H1 (cell line): ENCODE measurements around the gene ZC2HC1C. TPM values are rescaled to one million over a fixed set of nuclear protein-coding genes. Genes with fewer than 3 reads are reported as not detected.

Experiments
- CTCF ChIA-PET: fragments of 300-600 bp; sonication (Branson Sonifier 250); formaldehyde crosslinking; loops from one replicate; lab custom pipeline; 2021; ENCODE audit not compliant: partially characterized antibody; lab: Charles Lee
- POLR2A ChIA-PET: fragments of 300-600 bp; sonication (Branson Sonifier 250); formaldehyde crosslinking; loops from one replicate; lab custom pipeline; 2021; ENCODE audit warnings: inconsistent platforms; ENCODE audit not compliant: partially characterized antibody; lab: Charles Lee
- DNase-seq, 2 experiments: peaks; one replicate each; pipeline versions ENCODE4 v3.0.0 to v3.0.0-alpha.2; 2010 to 2022; ENCODE audit warnings: low spot score in 2 of 2, low read depth in 1 of 2, mixed read lengths in 1 of 2
- FAIRE-seq: peaks from 2 replicates; lab custom pipeline; 2011; peaks lifted over from hg19 to GRCh38; lab: Jason Lieb, UNC
- H2AFZ ChIP-seq: 2 replicates; pipeline ENCODE4 v1.8.1; 2012; ENCODE audit warnings: low read length, inconsistent platforms
- H2AK5ac ChIP-seq: 2 replicates; pipeline ENCODE4 v1.6.1; 2013; ENCODE audit warnings: low read depth, low read length
- H2BK120ac ChIP-seq: replicated peaks from 2 replicates; pipeline ENCODE3; 2013; ENCODE audit warnings: low read depth, low read length, inconsistent platforms
- H2BK12ac ChIP-seq: 2 replicates; pipeline ENCODE4 v1.6.1; 2013; ENCODE audit warnings: low read depth, low read length
- H2BK15ac ChIP-seq: 2 replicates; pipeline ENCODE4 v1.6.1; 2013; ENCODE audit warnings: low read length
- H2BK20ac ChIP-seq: 2 replicates; pipeline ENCODE4 v1.6.1; 2013; ENCODE audit warnings: low read length
- H2BK5ac ChIP-seq: 2 replicates; pipeline ENCODE4 v1.6.1; 2013; ENCODE audit warnings: low read depth, low read length
- H3K14ac ChIP-seq: 2 replicates; pipeline ENCODE4 v1.6.1; 2013; ENCODE audit warnings: inconsistent platforms; ENCODE audit not compliant: insufficient read length
- H3K18ac ChIP-seq: 2 replicates; pipeline ENCODE4 v1.6.1; 2013; ENCODE audit warnings: low read length; ENCODE audit errors: extremely low read depth
- H3K23ac ChIP-seq: 2 replicates; pipeline ENCODE4 v1.6.1; 2013; ENCODE audit warnings: inconsistent platforms; ENCODE audit not compliant: insufficient read length
- H3K23me2 ChIP-seq: 2 replicates; pipeline ENCODE4 v1.6.1; 2013; ENCODE audit warnings: low read depth, low read length
- H3K27ac ChIP-seq: 2 replicates; pipeline ENCODE4 v1.6.1; 2011; ENCODE audit warnings: low read depth, low read length, inconsistent platforms
- H3K27me3 ChIP-seq, 4 experiments: replicated peaks in 1 of 4; 1 replicate in 1 of 4; 2 replicates in 3 of 4; pipeline versions ENCODE4 v1.6.1 to v1.8.1; 2011 to 2013; ENCODE audit warnings: low read length in 3 of 4, mild to moderate bottlenecking in 3 of 4, inconsistent platforms in 2 of 4, mixed read lengths in 2 of 4, moderate library complexity in 1 of 4; ENCODE audit not compliant: control insufficient read depth in 3 of 4, insufficient read depth in 3 of 4; ENCODE audit errors: extremely low read depth in 1 of 4
- H3K36me3 ChIP-seq, 4 experiments: 2 replicates each; pipeline versions ENCODE4 v1.6.1 to v1.8.1; 2011 to 2013; ENCODE audit warnings: mild to moderate bottlenecking in 4 of 4, low read length in 3 of 4, moderate library complexity in 2 of 4, control low read depth in 1 of 4, inconsistent platforms in 1 of 4; ENCODE audit not compliant: insufficient read depth in 4 of 4, control insufficient read depth in 2 of 4
- H3K4ac ChIP-seq: replicated peaks from 2 replicates; pipeline ENCODE3; 2013; ENCODE audit warnings: low read length, low read depth, mixed read lengths, inconsistent platforms; ENCODE audit not compliant: insufficient read length
- H3K4me1 ChIP-seq, 4 experiments: replicated peaks in 1 of 4; 1 replicate in 1 of 4; 2 replicates in 3 of 4; pipeline versions ENCODE4 v1.6.1 to v1.8.1; 2011 to 2013; ENCODE audit warnings: low read length in 3 of 4, inconsistent platforms in 2 of 4, mixed read lengths in 1 of 4; ENCODE audit not compliant: insufficient read depth in 4 of 4, control insufficient read depth in 3 of 4
- H3K4me2 ChIP-seq, 2 experiments: 2 replicates each; pipeline versions ENCODE4 v1.6.1 to v1.8.1; 2011 to 2013; ENCODE audit warnings: low read depth in 2 of 2, low read length in 2 of 2, control low read depth in 1 of 2, inconsistent platforms in 1 of 2, mild to moderate bottlenecking in 1 of 2; ENCODE audit not compliant: insufficient read depth in 1 of 2
- H3K4me3 ChIP-seq, 4 experiments: fragments of 200-600, 300-600 bp in 1 of 4; sonication (generic), shearing (Covaris generic), sonication (Bioruptor Twin) in 1 of 4; 2 replicates each; pipeline versions ENCODE4 v1.5.1 to v1.8.1; 2011 to 2016; ENCODE audit warnings: low read length in 4 of 4, low read depth in 3 of 4, control low read depth in 2 of 4, inconsistent platforms in 2 of 4, mild to moderate bottlenecking in 2 of 4, mixed read lengths in 1 of 4, moderate library complexity in 1 of 4; ENCODE audit not compliant: insufficient read depth in 2 of 4; ENCODE audit errors: extremely low read depth in 1 of 4
- H3K56ac ChIP-seq: replicated peaks from 2 replicates; pipeline ENCODE3; 2013; ENCODE audit warnings: low read depth, mild to moderate bottlenecking, mixed read lengths, low read length, inconsistent platforms; ENCODE audit not compliant: insufficient read length
- H3K79me1 ChIP-seq: 2 replicates; pipeline ENCODE4 v1.6.1; 2013; ENCODE audit warnings: low read depth, low read length, control low read depth
- H3K79me2 ChIP-seq, 2 experiments: 2 replicates each; pipeline versions ENCODE4 v1.6.1 to v1.8.1; 2012 to 2013; ENCODE audit warnings: low read length in 2 of 2, mild to moderate bottlenecking in 2 of 2, inconsistent platforms in 1 of 2; ENCODE audit not compliant: insufficient read depth in 2 of 2, control insufficient read depth in 1 of 2
- H3K9ac ChIP-seq, 4 experiments: replicated peaks in 1 of 4; 1 replicate in 1 of 4; 2 replicates in 3 of 4; pipeline versions ENCODE4 v1.6.1 to v1.8.1; 2011 to 2013; ENCODE audit warnings: low read depth in 3 of 4, low read length in 3 of 4, control low read depth in 2 of 4, mild to moderate bottlenecking in 2 of 4, moderate library complexity in 2 of 4, inconsistent platforms in 1 of 4; ENCODE audit errors: extremely low read depth in 1 of 4
- H3K9me3 ChIP-seq, 2 experiments: 2 replicates each; pipeline versions ENCODE4 v1.6.1 to v1.8.1; 2012 to 2013; ENCODE audit warnings: mild to moderate bottlenecking in 2 of 2, moderate library complexity in 2 of 2, control low read depth in 1 of 2, inconsistent platforms in 1 of 2, low read depth in 1 of 2, low read length in 1 of 2, mixed read lengths in 1 of 2; ENCODE audit not compliant: insufficient read depth in 2 of 2
- H4K20me1 ChIP-seq, 2 experiments: replicated peaks in 1 of 2; 2 replicates each; pipeline versions ENCODE3 to v1.8.1; 2011 to 2013; ENCODE audit warnings: inconsistent platforms in 2 of 2, low read length in 2 of 2, mild to moderate bottlenecking in 1 of 2; ENCODE audit not compliant: insufficient read depth in 2 of 2, control insufficient read depth in 1 of 2
- H4K5ac ChIP-seq: 2 replicates; pipeline ENCODE4 v1.6.1; 2013; ENCODE audit warnings: low read length, low read depth, mixed read lengths, inconsistent platforms; ENCODE audit not compliant: insufficient read length
- H4K8ac ChIP-seq: 2 replicates; pipeline ENCODE4 v1.8.0; 2013; ENCODE audit warnings: mild to moderate bottlenecking, moderate library complexity, low read length, inconsistent platforms; ENCODE audit not compliant: insufficient read depth; ENCODE audit errors: extremely low read depth
- H4K91ac ChIP-seq: replicated peaks from 2 replicates; pipeline ENCODE3; 2013; ENCODE audit warnings: low read length, mixed read lengths, inconsistent platforms; ENCODE audit not compliant: insufficient read length
- SIN3A ChIP-seq, 2 experiments: IDR thresholded peaks in 1 of 2; conservative IDR thresholded peaks in 1 of 2; 2 replicates each; pipeline ENCODE4 v1.6.1; 2011 to 2012; ENCODE audit warnings: low read length in 2 of 2, improper control_type of control experiment in 1 of 2, low read depth in 1 of 2, mild to moderate bottlenecking in 1 of 2
- YY1 ChIP-seq: IDR thresholded peaks from 2 replicates; pipeline ENCODE4 v1.6.1; 2011; ENCODE audit warnings: low read depth, mild to moderate bottlenecking, low read length
- WGBS, 2 experiments: shearing (Covaris generic) in 1 of 2; methylation state at CpG; one replicate each; pipeline versions ENCODE4 v1.1.6 to v1.1.7; 2013 to 2015; ENCODE audit warnings: low lambda C conversion rate in 2 of 2, mixed read lengths in 2 of 2, inconsistent platforms in 1 of 2, low coverage in 1 of 2, missing lambda C conversion rate in 1 of 2; ENCODE audit not compliant: insufficient replicate concordance in 2 of 2, insufficient coverage in 1 of 2, insufficient read length in 1 of 2; ENCODE audit errors: extremely low coverage in 1 of 2, missing lambda C conversion rate in 1 of 2; 5-methylcytosine and 5-hydroxymethylcytosine counted together
- polyA plus RNA-seq, 7 experiments: library from polyadenylated mRNA; depleted of rRNA in 3 of 7; stranded (reverse) in 5 of 7; unstranded in 2 of 7; fragments of >200 nt in 5 of 7; fragments of 200-250 nt in 2 of 7; gene quantifications; 1 replicate in 5 of 7; 2 replicates in 1 of 7; 4 replicates in 1 of 7; pipeline versions ENCODE4 v1.2.1 to v1.2.3, GENCODE V29; 2011 to 2013; ENCODE audit warnings: missing spikeins in 2 of 7, mixed read lengths in 2 of 7
- total RNA-seq: library from RNA; stranded (reverse); fragmentation: NEBNext Ultra II Directional; extraction: Animal tissue kit (Norgen Biotek cat#: 25700); gene quantifications from 2 replicates; pipeline ENCODE4 v1.2.1, GENCODE V29; 2021

ZC2HC1C gene
- total and polyA plus RNA-seq, 2 of the 8 experiments (the other 6 are each of a cell fraction or from before 2014, with no cell fraction given): 0.57 to 1.2 TPM

- Histone ChIP-seq H2BK5ac (no peak overlapping the region), H3K27me3 (no peaks in the 10 kb centered on the region), H2BK20ac (no peak overlapping the region), H3K79me2 (peaks cover 0 to 4% of the 10 kb centered on the region in 2 experiments; a peak in 2 of 4 replicates), H4K8ac (no peak overlapping the region), H2BK120ac (no peak overlapping the region), H3K23ac (no peak overlapping the region), H3K18ac (no peak overlapping the region), H3K14ac (no peak overlapping the region), H4K5ac (no peak overlapping the region), H3K4me2 (no peak overlapping the region), H3K27ac (no peak overlapping the region), H3K4me3 (no peak overlapping the region), H3K4ac (no peak overlapping the region), H2BK15ac (no peak overlapping the region), H3K79me1 (no peaks in the 10 kb centered on the region; the same call in none of the 2 replicates), H2AK5ac (no peak overlapping the region), H3K9me3 (no peaks in the 10 kb centered on the region), H4K20me1 (no peaks in the 10 kb centered on the region), H2AFZ (no peak overlapping the region), H4K91ac (no peak overlapping the region), H3K56ac (no peak overlapping the region), H2BK12ac (no peak overlapping the region), H3K36me3 (peaks cover 8 to 24% (median 15%) of the 10 kb centered on the region in 4 experiments), H3K9ac (no peak overlapping the region), H3K4me1 (no peaks in the 10 kb centered on the region), H3K23me2 (no peaks in the 10 kb centered on the region)
- FAIRE-seq (no peak), DNase-seq (no peak)
- POLR2A ChIA-PET: interaction anchor here (1.0 kb wide), 1 partner anchor 13 kb away, joined by 3 read pairs; no protein-coding TSS in a partner anchor
- CTCF ChIA-PET: interaction anchor here (0.8 to 0.9 kb wide), 3 partner anchors 17 to 1201 kb away, joined by 3 to 4 read pairs (median 3); no protein-coding TSS in a partner anchor
- WGBS, 2 experiments: 89% methylated on average over 3 of the region's 3 CpGs; no CpG with 5 or more reads in 1 of the 2 experiments
- TF ChIP-seq SIN3A (conservative IDR thresholded peaks at IDR 0.05 in 1 of 2, IDR thresholded peaks at IDR 0.05 in 1 of 2; ENCODE audit: low read depth in 1 of 2, low read length in 2 of 2) (no peak), YY1 (no peak)
Observed at GRCh38 chr14:75120541-75121291, 51.3 kb downstream of the ZC2HC1C start.
